Stomach (tissue), 9 donors: ENCODE data around the gene KIF1A. TPM values are rescaled to one million over a fixed set of nuclear protein-coding genes. Genes with fewer than 3 reads are reported as not detected.
"Not testable (repeated sequence)": the region's sequence is repeated elsewhere in the genome, so short reads cannot be mapped to it uniquely, and the experiment has no call there.

ENCODE experiments used
- DNase-seq, 2 donors: peaks; one replicate each; pipeline versions ENCODE4 v3.0.0 to v3.0.0-alpha.2; 2013 to 2019
- H3K27ac ChIP-seq, 5 donors: fragments of 200-600 bp in 4 of 5; sonication (generic) in 4 of 5; one replicate each; pipeline ENCODE4 v1.5.1; 2013 to 2019; ENCODE audit warnings: mild to moderate bottlenecking in 1 of 5, moderate library complexity in 1 of 5
- H3K27me3 ChIP-seq, 3 donors: fragments of 200-600 bp; sonication (generic); one replicate each; pipeline ENCODE4 v1.5.1; 2017 to 2019; ENCODE audit warnings: mixed run types in 1 of 3
- H3K36me3 ChIP-seq, 4 donors: fragments of 200-600 bp; sonication (generic); 1 replicate in 3 of 4; 2 replicates in 1 of 4; pipeline ENCODE4 v1.5.1; 2016 to 2019
- H3K4me1 ChIP-seq, 4 donors: fragments of 200-600 bp; sonication (generic); one replicate each; pipeline ENCODE4 v1.5.1; 2016 to 2019
- H3K4me3 ChIP-seq, 4 donors: fragments of 200-600 bp; sonication (generic) in 3 of 4; one replicate each; pipeline ENCODE4 v1.5.1; 2016 to 2019; ENCODE audit warnings: mild to moderate bottlenecking in 1 of 4
- H3K9me3 ChIP-seq, 4 donors: fragments of 200-600 bp; sonication (generic); one replicate each; pipeline ENCODE4 v1.5.1; 2016 to 2019
- EP300 ChIP-seq: sonication (generic); formaldehyde crosslinking; IDR thresholded peaks from one replicate; pipeline ENCODE4 v1.6.1; 2017; ENCODE audit warnings: antibody characterized with exemption
- POLR2A ChIP-seq, 4 donors: fragments of 450-650 bp; IDR thresholded peaks; one replicate each; pipeline ENCODE4 v1.6.1; 2016; ENCODE audit warnings: antibody characterized with exemption in 4 of 4, control low read depth in 2 of 4, mild to moderate bottlenecking in 1 of 4, moderate library complexity in 1 of 4
- POLR2AphosphoS5 ChIP-seq, 3 donors: sonication (generic); formaldehyde crosslinking; IDR thresholded peaks; one replicate each; pipeline ENCODE4 v1.6.1; 2016; ENCODE audit warnings: antibody characterized with exemption in 3 of 3
- WGBS, 5 donors: extraction: QIAGEN DNeasy Blood & Tissue Kit in 3 of 5; methylation state at CpG; one replicate each; pipeline versions ENCODE4 v1.1.5 to v1.1.7; 2013 to 2018; 5-methylcytosine and 5-hydroxymethylcytosine counted together
- intact Hi-C: fragments of 100-400 bp; cut with DNase I; formaldehyde crosslinking; loops from one replicate; pipeline ENCODE4 v1.15.1; 2023; ENCODE audit warnings: low total_unique reads
- polyA plus RNA-seq, 3 donors: library from polyadenylated mRNA; stranded (reverse); fragments of 200-250 nt; gene quantifications; one replicate each; pipeline ENCODE4 v1.2.3, GENCODE V29; 2013
- total RNA-seq, 5 donors: library from RNA; depleted of rRNA; stranded (reverse); fragments of >200 nt; gene quantifications; one replicate each; pipeline versions ENCODE4 v1.1.0 to v1.2.3, GENCODE V29; 2014 to 2016
- TF ChIP-seq, protein P1 (sequence below), 7 experiments: fragments of 450-650 bp in 4 of 7; fragments of 200-600 bp in 3 of 7; sonication (generic) in 3 of 7; IDR thresholded peaks; one replicate each; pipeline ENCODE4 v1.5.1; 2016 to 2019; ENCODE audit warnings: antibody characterized with exemption in 7 of 7, control low read depth in 2 of 7, mild to moderate bottlenecking in 1 of 7
- donor health status: healthy with polysubstance abuse.
- donor health status: Bipolar disorder and iron deficiency.
- donor health status: healthy.

KIF1A gene
- total and polyA plus RNA-seq, 8 donors = 0.15 to 12.5 (median 2.5) TPM

DNA sequence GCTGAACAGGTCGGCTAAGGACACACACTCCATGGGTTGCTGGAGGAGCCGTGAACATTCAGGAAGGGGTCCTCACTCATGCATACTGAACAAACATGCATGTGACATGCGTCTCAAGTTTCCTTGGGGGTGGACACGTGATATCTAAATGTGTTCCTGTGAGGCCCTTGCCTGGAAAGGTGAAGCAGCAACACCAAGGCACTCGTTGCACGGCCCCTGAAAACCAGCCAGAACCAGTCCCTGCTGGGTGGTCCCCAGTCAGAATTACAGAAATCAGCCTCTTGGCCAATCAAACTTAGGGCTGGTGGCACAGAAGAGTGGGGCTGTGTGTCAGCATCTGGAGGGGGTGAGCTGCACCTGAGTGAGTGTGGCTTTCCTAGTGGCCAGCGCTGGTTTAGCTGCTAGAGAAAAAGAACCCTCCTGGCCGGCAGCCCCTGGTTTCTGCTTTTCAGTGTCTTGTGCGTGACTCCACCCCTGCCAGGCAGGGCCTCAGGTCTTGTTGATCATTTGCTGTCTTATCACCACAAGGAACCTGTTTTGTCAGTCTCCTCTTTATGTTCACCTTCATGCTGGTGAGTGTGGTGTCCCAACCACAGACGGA lies 134.1 kb downstream of the KIF1A start:
- TF ChIP-seq, protein P1, sequence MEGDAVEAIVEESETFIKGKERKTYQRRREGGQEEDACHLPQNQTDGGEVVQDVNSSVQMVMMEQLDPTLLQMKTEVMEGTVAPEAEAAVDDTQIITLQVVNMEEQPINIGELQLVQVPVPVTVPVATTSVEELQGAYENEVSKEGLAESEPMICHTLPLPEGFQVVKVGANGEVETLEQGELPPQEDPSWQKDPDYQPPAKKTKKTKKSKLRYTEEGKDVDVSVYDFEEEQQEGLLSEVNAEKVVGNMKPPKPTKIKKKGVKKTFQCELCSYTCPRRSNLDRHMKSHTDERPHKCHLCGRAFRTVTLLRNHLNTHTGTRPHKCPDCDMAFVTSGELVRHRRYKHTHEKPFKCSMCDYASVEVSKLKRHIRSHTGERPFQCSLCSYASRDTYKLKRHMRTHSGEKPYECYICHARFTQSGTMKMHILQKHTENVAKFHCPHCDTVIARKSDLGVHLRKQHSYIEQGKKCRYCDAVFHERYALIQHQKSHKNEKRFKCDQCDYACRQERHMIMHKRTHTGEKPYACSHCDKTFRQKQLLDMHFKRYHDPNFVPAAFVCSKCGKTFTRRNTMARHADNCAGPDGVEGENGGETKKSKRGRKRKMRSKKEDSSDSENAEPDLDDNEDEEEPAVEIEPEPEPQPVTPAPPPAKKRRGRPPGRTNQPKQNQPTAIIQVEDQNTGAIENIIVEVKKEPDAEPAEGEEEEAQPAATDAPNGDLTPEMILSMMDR (IDR thresholded peaks at IDR 0.05) = no peak
- TF ChIP-seq POLR2A (IDR thresholded peaks at IDR 0.05) (no peak), EP300 (no peak), POLR2AphosphoS5 (IDR thresholded peaks at IDR 0.05) (no peak)
- H3K27ac ChIP-seq = no peak overlapping the region
- DNase-seq = peak in 1 of 2 donors; percentile 83

DNA sequence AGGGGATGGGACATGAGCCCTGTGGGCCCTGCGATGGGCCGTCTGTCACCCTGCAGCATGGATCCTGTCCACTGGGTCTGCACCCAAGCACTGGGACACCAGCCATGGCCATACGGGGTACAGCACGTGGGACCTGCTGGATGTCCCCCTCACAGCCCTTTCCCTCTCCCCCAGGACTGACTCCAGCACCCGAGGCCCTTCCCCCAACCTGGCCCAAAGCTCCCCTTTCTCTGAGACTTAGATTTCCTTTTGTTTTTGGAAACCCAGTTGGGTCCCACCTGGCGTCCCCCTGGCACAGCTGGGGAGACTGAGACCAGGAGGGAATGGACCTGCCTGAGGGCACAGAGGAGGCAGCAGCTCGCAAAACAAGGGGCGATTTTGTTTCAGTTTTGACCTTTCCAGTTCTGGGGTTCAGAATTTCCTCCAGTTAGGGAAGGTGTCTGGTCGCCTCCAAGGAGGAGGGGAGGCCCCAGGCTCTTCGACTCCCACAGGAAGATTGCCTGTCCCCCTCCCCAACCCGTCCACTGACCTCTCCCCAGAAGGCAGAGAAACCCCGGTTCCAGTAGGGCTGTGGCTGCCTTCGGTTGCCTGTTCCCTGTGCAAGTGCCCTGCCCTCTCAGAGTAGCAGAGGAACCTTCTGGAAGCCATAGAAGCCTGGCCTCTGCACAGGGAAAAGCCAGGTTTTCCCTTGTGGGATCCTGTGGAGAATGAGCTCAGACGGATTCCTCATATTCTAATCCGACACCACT lies 135.9 kb downstream of the KIF1A start:
- H3K36me3 ChIP-seq, H3K27me3 ChIP-seq, H3K4me3 ChIP-seq, H3K4me1 ChIP-seq, H3K27ac ChIP-seq, H3K9me3 ChIP-seq, DNase-seq, intact Hi-C loops: not testable (repeated sequence)
- 69 to 82% (median 79%) methylated on average over 8 to 15 of the region's 15 CpGs for WGBS, 5 donors

More for the DNA sequence above, 134.1 kb downstream of the KIF1A start:
- 31 to 56% (median 36%) methylated on average over 9 to 10 of the region's 10 CpGs for WGBS, 5 donors
- H3K4me1 ChIP-seq = peaks cover 0 to 8% (median 0%) of the 10 kb centered on the region in 4 donors
- H3K9me3 ChIP-seq = no peaks in the 10 kb centered on the region
- H3K36me3 ChIP-seq = no peaks in the 10 kb centered on the region
- intact Hi-C loops = no loop called here
- peaks cover 0 to 5% (median 0%) of the 10 kb centered on the region in 3 donors for H3K27me3 ChIP-seq
- H3K4me3 ChIP-seq = no peak overlapping the region

DNA sequence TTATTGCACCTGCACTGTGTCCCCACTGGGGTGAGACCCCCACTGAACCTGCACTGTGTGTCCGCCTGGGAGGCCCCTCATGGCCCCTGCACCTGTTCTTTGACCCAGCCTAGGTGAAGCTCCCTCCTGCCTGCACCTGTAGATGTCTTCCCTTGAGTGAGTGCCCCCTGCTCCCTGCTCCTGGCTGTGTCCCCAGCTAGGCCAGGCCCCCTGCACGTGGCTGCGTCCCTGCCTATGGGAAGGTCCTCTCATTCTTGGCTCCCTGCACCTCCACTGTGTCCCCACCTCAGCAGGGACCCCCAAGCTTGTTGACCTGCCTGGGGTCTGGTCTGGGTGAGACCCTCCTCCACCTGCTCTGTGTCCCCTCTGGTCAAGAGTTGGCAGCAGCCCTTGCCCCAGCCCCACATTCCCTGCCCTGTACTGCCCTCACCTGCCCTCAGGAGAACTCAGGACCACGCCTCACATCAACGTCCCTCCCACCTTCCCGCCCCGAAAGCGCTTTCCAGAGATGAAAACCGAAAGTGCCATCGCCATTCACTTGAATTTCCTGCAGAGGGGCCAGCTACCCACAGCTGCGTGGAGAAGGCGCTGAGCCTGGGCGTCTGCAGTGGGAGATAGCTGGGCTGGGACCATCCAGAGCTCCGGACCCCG lies 136.6 kb downstream of the KIF1A start:
- H3K36me3 ChIP-seq, DNase-seq, H3K4me1 ChIP-seq, intact Hi-C loops, H3K4me3 ChIP-seq, H3K9me3 ChIP-seq, H3K27me3 ChIP-seq, H3K27ac ChIP-seq: not testable (repeated sequence)
- WGBS, 5 donors = 69 to 76% (median 74%) methylated on average over 2 to 3 of the region's 15 CpGs; no CpG with 5 or more reads in 2 of the 5 donors

DNA sequence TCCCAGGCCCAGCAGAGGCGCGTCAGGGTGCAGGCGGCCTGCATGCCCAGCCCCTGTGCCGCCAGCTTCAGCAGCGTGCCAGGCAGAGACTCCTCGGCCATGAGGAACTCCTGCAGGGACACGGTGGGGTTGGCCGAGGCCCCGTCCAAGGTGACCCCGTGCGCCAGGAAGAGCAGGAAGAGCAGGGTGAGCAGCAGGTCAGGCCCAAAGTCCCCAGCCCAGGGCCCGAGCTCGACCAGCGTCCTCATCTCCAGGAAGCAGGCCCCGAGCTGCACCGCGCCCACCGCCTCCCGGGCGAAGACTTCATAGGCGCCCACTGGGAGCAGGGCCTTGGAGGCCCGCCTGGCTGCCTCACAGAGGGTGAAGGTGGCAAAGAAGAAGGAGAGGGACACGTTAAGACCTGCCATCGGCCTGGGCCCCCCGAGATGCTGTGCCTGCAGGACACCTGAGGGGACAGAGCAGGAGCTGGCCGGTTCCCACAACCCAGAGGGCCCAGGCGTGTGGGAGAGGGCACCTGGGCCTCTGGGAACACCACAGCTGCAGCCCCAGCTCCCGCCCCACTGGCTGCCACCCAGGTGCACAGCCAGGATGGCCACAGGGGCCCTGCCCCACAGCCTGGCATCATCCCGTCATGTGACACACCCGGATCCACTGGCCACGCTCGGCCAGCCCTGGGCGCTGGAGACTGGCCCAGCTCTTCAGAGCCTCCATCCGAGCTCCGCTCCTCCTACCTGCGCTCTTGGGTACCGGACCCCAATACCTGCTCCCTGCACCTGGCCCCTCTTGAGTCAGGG lies 137.4 kb downstream of the KIF1A start, which contains the start of gene AQP12B:
AQP12B (minus strand) TSS at position 455 of the 794 bp plus-strand sequence; CDS start at position 407, 48 bp downstream.
- H3K9me3 ChIP-seq, intact Hi-C loops, H3K4me3 ChIP-seq, H3K4me1 ChIP-seq, H3K27me3 ChIP-seq, H3K36me3 ChIP-seq, H3K27ac ChIP-seq: not testable (repeated sequence)
- DNase-seq = peak in 1 of 2 donors; percentile 17
- 77 to 87% (median 84%) methylated on average over 9 to 34 of the region's 37 CpGs for WGBS, 5 donors

DNA sequence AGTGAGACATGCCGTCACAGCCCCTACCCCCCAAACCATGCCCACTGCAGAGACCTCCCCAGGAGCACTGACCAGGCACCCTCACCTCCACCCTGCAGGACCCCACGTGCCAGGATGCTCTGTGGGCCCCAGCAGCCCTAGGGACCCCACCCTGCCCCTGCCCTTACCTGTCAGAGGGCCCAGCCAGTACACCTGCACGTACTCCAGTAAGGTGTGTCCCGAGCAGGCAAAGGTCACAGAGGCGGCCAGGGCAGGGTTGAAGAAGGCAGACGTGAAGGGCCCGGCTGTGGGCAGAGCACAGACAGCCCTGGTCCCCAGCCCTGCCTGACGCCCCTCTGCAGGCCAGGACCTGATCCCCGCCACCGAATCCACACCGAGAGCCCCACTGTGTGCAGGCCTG lies 139.8 kb downstream of the KIF1A start:
- H3K27me3 ChIP-seq, H3K4me3 ChIP-seq, intact Hi-C loops, H3K36me3 ChIP-seq, H3K27ac ChIP-seq, DNase-seq, H3K9me3 ChIP-seq, H3K4me1 ChIP-seq: not testable (repeated sequence)
- WGBS, 5 donors = 0 to 73% (median 47%) methylated on average over 1 to 2 of the region's 11 CpGs; no CpG with 5 or more reads in 2 of the 5 donors

DNA sequence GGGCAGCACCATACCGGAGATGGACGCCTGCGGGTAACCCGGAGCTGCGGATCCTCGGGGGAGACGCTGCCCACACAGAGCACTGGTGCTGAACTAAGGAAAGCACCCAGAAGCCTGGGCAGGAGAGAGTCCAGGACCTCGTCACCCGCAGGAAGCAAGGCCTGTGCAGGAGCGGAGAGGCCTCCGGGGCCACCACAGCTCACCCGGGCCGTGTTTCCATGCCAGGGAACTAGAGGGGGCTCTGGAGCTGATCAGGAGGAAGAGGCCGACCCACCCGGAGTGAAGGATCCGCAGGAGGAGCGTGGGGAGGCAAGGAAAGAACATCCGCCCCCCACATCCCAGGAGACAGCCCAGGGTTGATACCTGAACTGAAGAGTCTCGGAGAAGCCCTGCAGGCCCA lies 141.1 kb downstream of the KIF1A start:
- H3K27ac ChIP-seq, DNase-seq, H3K36me3 ChIP-seq, H3K9me3 ChIP-seq, H3K4me1 ChIP-seq, intact Hi-C loops, H3K27me3 ChIP-seq, H3K4me3 ChIP-seq: not testable (repeated sequence)
- no CpG with 5 or more reads among the region's 19 CpGs for WGBS, 5 donors

DNA sequence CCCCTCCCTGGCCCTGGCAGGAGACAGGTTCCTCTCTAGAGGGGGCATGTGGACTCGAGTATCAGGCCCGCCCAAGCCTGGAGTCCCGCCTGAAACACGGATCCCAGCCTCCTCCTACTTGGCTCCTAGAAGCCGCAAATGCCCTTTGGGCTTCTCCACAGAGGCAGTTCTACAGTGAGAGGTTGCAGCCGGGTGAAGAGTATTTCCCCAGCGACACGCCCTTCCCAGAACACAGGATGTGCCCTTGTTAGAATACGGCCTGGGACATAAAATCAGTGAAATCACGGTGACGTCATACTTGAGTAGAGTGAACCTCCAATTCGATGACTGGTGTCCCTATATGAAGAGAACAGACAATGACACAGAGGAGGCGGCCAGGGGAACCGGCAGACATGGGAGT lies 142.0 kb downstream of the KIF1A start:
- H3K27ac ChIP-seq, H3K9me3 ChIP-seq, intact Hi-C loops, H3K36me3 ChIP-seq, H3K4me1 ChIP-seq, H3K4me3 ChIP-seq, DNase-seq: not testable (repeated sequence)
- WGBS, 5 donors = 65 to 81% (median 80%) methylated on average over 2 to 6 of the region's 14 CpGs; no CpG with 5 or more reads in 1 of the 5 donors
- H3K27me3 ChIP-seq = peaks cover 4 to 19% (median 6%) of the 10 kb centered on the region in 3 donors

DNA sequence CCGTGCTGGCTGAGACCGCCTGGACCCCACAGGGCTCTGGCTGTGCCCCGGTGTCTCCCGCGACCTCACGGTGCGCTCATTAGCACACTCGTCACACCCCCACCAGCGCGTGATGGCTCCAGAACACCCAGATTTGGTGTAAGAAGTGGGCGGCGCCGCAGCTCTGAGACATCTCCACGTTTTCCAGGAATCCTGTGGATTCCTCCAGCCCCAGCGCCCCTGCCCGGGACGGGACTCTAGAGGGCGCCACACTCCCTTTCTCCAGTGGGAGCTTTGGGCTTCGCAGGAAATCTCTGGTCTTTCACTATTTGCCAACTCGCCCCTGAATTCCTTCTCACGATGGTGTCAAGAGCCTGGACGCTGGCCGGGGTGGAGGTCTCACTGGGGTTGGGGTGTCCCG lies 144.7 kb downstream of the KIF1A start:
- peaks cover 11 to 44% (median 26%) of the 10 kb centered on the region in 3 donors for H3K27me3 ChIP-seq
- intact Hi-C loops, H3K27ac ChIP-seq, H3K4me1 ChIP-seq, H3K9me3 ChIP-seq, DNase-seq, H3K4me3 ChIP-seq, H3K36me3 ChIP-seq: not testable (repeated sequence)
- WGBS, 5 donors = no CpG with 5 or more reads among the region's 24 CpGs

DNA sequence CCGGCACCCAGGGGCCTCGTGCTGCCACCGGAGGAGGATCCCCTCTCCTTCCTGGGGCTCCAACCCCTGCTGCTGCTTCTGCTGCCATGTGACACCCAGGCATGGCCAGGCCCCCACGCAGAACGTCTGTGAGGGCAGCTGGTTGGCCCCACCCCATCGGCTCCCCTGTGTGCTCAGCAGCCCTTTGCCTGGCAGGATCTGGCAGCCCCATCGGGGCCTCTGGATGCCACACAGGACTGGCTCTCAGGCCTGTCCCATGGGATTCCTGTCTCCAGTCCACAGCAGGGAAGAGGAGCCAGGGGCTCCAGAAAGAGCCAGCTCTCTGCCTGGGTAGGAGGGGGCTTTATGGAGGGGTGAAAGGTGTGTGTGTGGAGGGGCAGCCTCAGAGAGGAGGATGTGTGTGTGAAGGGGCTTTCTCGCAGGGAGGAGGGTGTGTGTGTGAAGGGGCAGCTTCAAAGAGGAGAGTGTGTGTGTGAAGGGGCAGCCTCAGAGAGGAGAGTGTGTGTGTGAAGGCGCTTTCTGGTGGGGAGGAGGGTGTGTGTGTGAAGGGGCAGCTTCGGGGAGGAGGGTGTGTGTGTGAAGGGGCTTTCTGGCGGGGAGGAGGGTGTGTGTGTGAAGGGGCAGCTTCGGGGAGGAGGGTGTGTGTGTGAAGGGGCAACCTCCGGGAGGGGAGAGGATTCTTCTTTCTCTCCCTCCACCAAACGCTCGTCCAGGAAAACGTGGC lies 145.4 kb downstream of the KIF1A start:
- H3K4me3 ChIP-seq, H3K9me3 ChIP-seq, DNase-seq, intact Hi-C loops, H3K4me1 ChIP-seq, H3K36me3 ChIP-seq, H3K27ac ChIP-seq: not testable (repeated sequence)
- 24 to 31% (median 27%) methylated on average over 7 to 12 of the region's 16 CpGs for WGBS, 5 donors
- H3K27me3 ChIP-seq = peaks cover 11 to 47% (median 26%) of the 10 kb centered on the region in 3 donors
